Measurements from ENCODE around the gene SLC30A2. TPM values are rescaled to one million over a fixed set of nuclear protein-coding genes. Genes with fewer than 3 reads are reported as not detected.

Gene SLC30A2
- total and polyA plus RNA-seq, 2 of the 13 experiments (the other 11 are each of a cell fraction or from before 2014, with no cell fraction given), result not detected

GRCh38 chr1:26028490-26028980 is 17.4 kb downstream of the SLC30A2 start (continued):
- TF ChIP-seq THAP9 (CRISPR knock-in tag; IDR thresholded peaks at IDR 0.05; ENCODE audit: borderline replicate concordance) (no peak), CENPX (CRISPR knock-in tag; IDR thresholded peaks at IDR 0.05) (no peak), ZNF749 (CRISPR knock-in tag; IDR thresholded peaks at IDR 0.05; ENCODE audit: borderline replicate concordance) (0 out of 2 replicates have a peak, but pooled peaks have one; percentile 36), THAP11 (CRISPR knock-in tag; IDR thresholded peaks at IDR 0.05) (no peak; the same call in 1 of the 2 replicates), ATM (IDR thresholded peaks at IDR 0.05; ENCODE audit: borderline replicate concordance) (no peak), DRAP1 (CRISPR knock-in tag; IDR thresholded peaks at IDR 0.05) (no peak), U2AF2 (IDR thresholded peaks at IDR 0.05; ENCODE audit: low read depth, low read length) (no peak), ZFX (CRISPR knock-in tag; IDR thresholded peaks at IDR 0.05; ENCODE audit: low read depth) (peak; percentile 58), TCF12 (IDR thresholded peaks at IDR 0.05) (no peak), TCF12 (CRISPR knock-in tag; IDR thresholded peaks at IDR 0.05) (no peak), EHMT2 (IDR thresholded peaks at IDR 0.05; ENCODE audit: borderline replicate concordance, low read depth, low read length) (no peak), KDM1A (CRISPR knock-in tag; IDR thresholded peaks at IDR 0.05) (peak; percentile 88; the same call in 1 of the 2 replicates), HNRNPLL (IDR thresholded peaks at IDR 0.05; ENCODE audit: low read depth, low read length, poor library complexity, severe bottlenecking) (peak; percentile 35), ZNF816 (CRISPR knock-in tag; IDR thresholded peaks at IDR 0.05; ENCODE audit: borderline replicate concordance) (no peak), HNRNPUL1 (IDR thresholded peaks at IDR 0.05; ENCODE audit: low read depth, low read length) (no peak), BRD4 (CRISPR knock-in tag; IDR thresholded peaks at IDR 0.05) (no peak), HDAC2 (CRISPR knock-in tag; IDR thresholded peaks at IDR 0.05) (peak; percentile 70)
- TF ChIP-seq, protein P1, sequence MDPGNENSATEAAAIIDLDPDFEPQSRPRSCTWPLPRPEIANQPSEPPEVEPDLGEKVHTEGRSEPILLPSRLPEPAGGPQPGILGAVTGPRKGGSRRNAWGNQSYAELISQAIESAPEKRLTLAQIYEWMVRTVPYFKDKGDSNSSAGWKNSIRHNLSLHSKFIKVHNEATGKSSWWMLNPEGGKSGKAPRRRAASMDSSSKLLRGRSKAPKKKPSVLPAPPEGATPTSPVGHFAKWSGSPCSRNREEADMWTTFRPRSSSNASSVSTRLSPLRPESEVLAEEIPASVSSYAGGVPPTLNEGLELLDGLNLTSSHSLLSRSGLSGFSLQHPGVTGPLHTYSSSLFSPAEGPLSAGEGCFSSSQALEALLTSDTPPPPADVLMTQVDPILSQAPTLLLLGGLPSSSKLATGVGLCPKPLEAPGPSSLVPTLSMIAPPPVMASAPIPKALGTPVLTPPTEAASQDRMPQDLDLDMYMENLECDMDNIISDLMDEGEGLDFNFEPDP (CRISPR knock-in tag; conservative IDR thresholded peaks at IDR 0.05), result no peak
- TF ChIP-seq, protein P2, sequence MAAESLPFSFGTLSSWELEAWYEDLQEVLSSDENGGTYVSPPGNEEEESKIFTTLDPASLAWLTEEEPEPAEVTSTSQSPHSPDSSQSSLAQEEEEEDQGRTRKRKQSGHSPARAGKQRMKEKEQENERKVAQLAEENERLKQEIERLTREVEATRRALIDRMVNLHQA (CRISPR knock-in tag; IDR thresholded peaks at IDR 0.05), result no peak
- TF ChIP-seq, protein P3, sequence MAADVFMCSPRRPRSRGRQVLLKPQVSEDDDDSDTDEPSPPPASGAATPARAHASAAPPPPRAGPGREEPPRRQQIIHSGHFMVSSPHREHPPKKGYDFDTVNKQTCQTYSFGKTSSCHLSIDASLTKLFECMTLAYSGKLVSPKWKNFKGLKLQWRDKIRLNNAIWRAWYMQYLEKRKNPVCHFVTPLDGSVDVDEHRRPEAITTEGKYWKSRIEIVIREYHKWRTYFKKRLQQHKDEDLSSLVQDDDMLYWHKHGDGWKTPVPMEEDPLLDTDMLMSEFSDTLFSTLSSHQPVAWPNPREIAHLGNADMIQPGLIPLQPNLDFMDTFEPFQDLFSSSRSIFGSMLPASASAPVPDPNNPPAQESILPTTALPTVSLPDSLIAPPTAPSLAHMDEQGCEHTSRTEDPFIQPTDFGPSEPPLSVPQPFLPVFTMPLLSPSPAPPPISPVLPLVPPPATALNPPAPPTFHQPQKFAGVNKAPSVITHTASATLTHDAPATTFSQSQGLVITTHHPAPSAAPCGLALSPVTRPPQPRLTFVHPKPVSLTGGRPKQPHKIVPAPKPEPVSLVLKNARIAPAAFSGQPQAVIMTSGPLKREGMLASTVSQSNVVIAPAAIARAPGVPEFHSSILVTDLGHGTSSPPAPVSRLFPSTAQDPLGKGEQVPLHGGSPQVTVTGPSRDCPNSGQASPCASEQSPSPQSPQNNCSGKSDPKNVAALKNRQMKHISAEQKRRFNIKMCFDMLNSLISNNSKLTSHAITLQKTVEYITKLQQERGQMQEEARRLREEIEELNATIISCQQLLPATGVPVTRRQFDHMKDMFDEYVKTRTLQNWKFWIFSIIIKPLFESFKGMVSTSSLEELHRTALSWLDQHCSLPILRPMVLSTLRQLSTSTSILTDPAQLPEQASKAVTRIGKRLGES (CRISPR knock-in tag; IDR thresholded peaks at IDR 0.05; ENCODE audit: borderline replicate concordance), result no peak
- TF ChIP-seq, protein P4, sequence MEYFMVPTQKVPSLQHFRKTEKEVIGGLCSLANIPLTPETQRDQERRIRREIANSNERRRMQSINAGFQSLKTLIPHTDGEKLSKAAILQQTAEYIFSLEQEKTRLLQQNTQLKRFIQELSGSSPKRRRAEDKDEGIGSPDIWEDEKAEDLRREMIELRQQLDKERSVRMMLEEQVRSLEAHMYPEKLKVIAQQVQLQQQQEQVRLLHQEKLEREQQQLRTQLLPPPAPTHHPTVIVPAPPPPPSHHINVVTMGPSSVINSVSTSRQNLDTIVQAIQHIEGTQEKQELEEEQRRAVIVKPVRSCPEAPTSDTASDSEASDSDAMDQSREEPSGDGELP (IDR thresholded peaks at IDR 0.05; ENCODE audit: borderline replicate concordance, low read depth), result peak; percentile 20; the same call in 1 of the 2 replicates
